Posterior vena cava (tissue), 2 donors: ENCODE results near the gene ARNT2. TPM values are rescaled to one million over a fixed set of nuclear protein-coding genes. Genes with fewer than 3 reads are reported as not detected.
"Not testable (repeated sequence)": the region's sequence is repeated elsewhere in the genome, so short reads cannot be mapped to it uniquely, and the experiment has no call there.

Experiments
- DNase-seq: peaks from one replicate; pipeline ENCODE4 v3.0.0-alpha.2; 2020; ENCODE audit warnings: low spot score
- intact Hi-C, 2 donors: fragments of 100-400 bp; cut with DNase I; formaldehyde crosslinking; loops; one replicate each; pipeline versions ENCODE4 v1.14.1 to v1.14.2; 2022 to 2023
- microRNA-seq, 2 donors: library from miRNA; unstranded; fragments of <30 nt; microRNA quantifications; one replicate each; pipeline ENCODE4 v1.2.0, GENCODE V29; 2020 to 2021; ENCODE audit warnings: borderline microRNAs expressed in 2 of 2
- total RNA-seq, 2 donors: library from RNA; stranded (reverse); fragmentation: NEBNext Ultra II Directional; extraction: Animal tissue kit (Norgen Biotek cat#: 25700); gene quantifications; one replicate each; pipeline ENCODE4 v1.2.1, GENCODE V29; 2021
- donor health status: DM: yes; HTN: yes; CAD: no.
- donor health status: DM: yes; HTN: yes; CAD: no.

The ARNT2 gene
- total RNA-seq, 2 donors from 2014 or later = 3.7 to 10.1 TPM

DNA sequence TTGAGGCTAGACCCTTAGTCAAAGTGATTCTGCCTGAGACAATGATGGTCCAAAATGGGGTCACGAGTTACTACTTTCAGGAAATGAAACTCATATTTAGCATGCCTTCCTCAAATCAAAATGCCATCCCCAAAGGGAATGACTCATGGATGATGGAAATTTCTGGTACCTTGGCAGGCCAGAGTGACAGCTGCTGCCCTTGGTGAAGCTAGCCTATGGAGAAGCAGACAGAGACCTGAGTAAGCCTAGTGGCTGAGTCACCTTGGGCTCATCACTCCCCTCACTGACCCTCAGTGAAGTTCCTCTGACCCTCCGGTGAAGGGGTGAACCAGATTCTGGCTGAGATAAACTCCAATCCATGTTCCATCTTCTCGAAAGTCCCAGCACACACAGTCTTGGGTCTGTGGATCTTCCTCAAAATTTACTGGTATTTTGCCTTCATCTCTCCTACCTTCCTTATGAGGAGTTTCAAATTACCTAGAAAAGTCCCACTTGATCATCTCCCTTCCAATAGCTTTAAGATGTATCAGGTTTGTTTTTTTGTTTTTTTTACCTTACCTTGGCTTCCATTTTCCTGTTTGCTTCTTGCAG, 236.4 kb downstream of the ARNT2 start:
- intact Hi-C loops = no loop called here
- DNase-seq = no peak

DNA sequence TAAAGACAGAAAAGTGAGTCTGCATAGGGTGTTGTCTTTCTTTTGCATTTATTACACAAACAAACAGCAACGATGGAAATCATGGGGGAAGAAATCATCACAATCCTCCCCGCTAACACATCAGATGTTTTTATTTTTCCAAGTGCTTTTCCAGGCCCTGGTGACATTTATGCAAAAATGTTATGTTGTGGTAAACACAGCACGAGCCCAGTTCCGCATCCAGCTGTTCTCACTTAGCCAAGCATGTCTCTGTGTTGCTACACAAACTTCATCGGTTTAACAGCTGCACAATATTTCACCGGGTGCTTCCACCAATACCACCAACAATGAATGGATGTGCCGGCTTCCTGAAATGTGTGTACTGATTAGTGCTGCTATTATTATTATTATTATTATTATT, 237.2 kb downstream of the ARNT2 start:
- DNase-seq = no peak
- intact Hi-C loops = no loop called here

DNA sequence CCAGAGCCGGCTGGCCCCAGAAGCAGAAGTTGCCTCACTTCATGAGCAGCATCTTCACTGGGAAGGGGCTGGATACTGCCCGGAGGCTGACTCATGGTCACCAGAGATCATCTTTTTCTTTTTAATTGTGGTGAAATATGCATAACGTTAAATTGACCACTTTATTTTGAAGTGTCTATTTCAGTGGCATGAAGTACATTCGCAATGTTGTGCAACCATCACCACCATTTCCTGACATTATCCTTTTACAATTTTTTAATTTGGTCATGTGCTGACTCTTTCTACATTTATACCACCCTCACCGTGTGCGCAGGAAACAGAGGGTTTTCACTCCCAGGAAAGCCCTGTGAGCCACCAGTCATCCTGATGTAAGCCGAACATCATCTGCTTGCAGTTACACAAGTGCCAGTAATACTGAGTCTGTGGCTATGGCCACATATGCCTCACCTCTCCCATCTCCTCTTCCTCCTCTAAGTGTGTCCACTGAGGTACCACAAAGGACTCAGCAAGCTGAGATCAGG, 239.3 kb downstream of the ARNT2 start:
- no peak for DNase-seq
- intact Hi-C loops = no loop called here

DNA sequence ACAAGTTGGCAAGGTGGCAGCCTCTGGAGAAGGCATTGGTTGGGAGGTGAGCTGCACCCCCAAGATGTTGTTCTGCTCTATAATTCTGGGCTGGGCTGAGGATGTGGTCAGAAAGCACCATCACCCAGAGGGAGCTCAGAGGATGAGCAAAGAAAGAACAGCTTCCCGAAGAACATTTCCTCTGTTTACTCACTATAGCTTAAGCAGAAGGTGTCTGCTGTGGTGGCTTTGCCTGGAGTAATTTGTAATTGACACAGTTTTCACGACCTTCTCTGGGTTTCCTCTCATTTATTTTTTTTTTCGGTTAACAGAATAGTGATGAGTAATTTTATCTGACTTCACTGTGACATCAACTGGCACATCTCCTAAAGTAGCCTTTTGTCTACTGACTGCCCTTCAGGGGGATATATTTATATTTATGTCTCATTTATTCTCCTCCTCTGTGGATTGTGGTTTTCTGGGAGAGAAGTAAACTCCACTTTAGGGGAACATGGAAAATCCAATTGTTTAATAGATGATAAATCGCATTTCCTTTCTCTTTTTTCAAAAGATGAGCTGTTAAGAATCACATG, 241.4 kb downstream of the ARNT2 start:
- DNase-seq = no peak
- intact Hi-C loops = no loop called here

DNA sequence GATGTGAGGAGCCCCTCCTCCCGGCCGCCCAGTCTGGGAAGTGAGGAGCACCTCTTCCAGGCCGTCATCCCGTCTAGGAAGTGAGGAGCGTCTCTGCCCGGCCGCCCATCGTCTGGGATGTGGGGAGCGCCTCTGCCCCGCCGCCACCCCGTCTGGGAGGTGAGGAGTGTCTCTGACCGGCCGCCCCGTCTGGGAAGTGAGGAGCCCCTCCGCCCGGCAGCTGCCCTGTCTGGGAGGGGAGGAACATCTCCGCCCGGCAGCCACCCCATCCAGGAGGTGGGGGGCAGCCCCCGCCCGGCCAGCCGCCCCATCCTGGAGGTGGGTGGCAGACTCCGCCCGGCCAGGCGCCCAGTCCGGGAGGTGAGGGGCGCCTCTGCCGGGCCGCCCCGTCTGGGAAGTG, 243.2 kb downstream of the ARNT2 start:
- DNase-seq, intact Hi-C loops: not testable (repeated sequence)

Small RNA genes lying within 50 kb of the gene (microRNA-seq; reads per million reads assigned to microRNA genes)
- 0 reads per million in 2 donors for gene MIR5572

Other genes with a start within 250 kb of the ARNT2 start
- under 1 TPM in 1 of 2 donors, not detected in 1; 0.05 TPM for gene CTXND1, start 152.2 kb upstream of the ARNT2 start, total RNA-seq